C4-2B (cell line): Measurements from ENCODE around the gene TSPAN9.

ENCODE experiments used
- CTCF ChIP-seq: fragments of 450-650 bp; conservative IDR thresholded peaks from 2 replicates; pipeline ENCODE4 v1.5.1; 2017; ENCODE audit warnings: mild to moderate bottlenecking
- ZFX ChIP-seq: fragments of 450-650 bp; IDR thresholded peaks from 2 replicates; pipeline ENCODE4 v1.6.1; 2017

GRCh38 chr12:3200032-3200617 lies 122.9 kb downstream of the TSPAN9 start:
- TF ChIP-seq CTCF (no peak), ZFX (no peak)
